Endodermal cell (in vitro differentiated cells): Measurements from ENCODE around the gene SURF2. TPM values are rescaled to one million over a fixed set of nuclear protein-coding genes. Genes with fewer than 3 reads are reported as not detected.
A peak's percentile ranks its signal among the peaks of the same experiment; 100 is the strongest.

Experiments used
- DNase-seq: peaks from one replicate; pipeline ENCODE4 v3.0.0-alpha.2; 2017
- H3K27ac ChIP-seq: 2 replicates; pipeline ENCODE4 v1.5.1; 2013; ENCODE audit warnings: mild to moderate bottlenecking, low read depth, low read length, moderate library complexity
- H3K27me3 ChIP-seq: 2 replicates; pipeline ENCODE4 v1.6.1; 2013; ENCODE audit warnings: mild to moderate bottlenecking, low read length, moderate library complexity; ENCODE audit not compliant: insufficient read depth, control insufficient read depth, poor library complexity, severe bottlenecking
- H3K36me3 ChIP-seq: 2 replicates; pipeline ENCODE4 v1.7.0; 2013; ENCODE audit warnings: mild to moderate bottlenecking, low read length, moderate library complexity; ENCODE audit not compliant: control insufficient read depth, insufficient read depth
- H3K4me1 ChIP-seq: one replicate; pipeline ENCODE4 v1.7.0; 2013; ENCODE audit warnings: low read length; ENCODE audit not compliant: control insufficient read depth, insufficient read depth
- H3K4me3 ChIP-seq: 2 replicates; pipeline ENCODE4 v1.5.1; 2013; ENCODE audit warnings: mild to moderate bottlenecking, low read length, moderate library complexity
- H3K9ac ChIP-seq: 2 replicates; pipeline ENCODE4 v1.6.1; 2013; ENCODE audit warnings: mild to moderate bottlenecking, low read length, moderate library complexity; ENCODE audit not compliant: poor library complexity, severe bottlenecking; ENCODE audit errors: extremely low read depth
- H3K9me3 ChIP-seq: 2 replicates; pipeline ENCODE4 v1.6.1; 2013; ENCODE audit warnings: mild to moderate bottlenecking, low read length, moderate library complexity; ENCODE audit not compliant: control insufficient read depth
- H3K27ac Mint-ChIP-seq: 2 replicates; pipeline ENCODE4 v1.8.0; 2020; ENCODE audit warnings: mixed read lengths
- H3K27me3 Mint-ChIP-seq: 2 replicates; pipeline ENCODE4 v1.8.0; 2021; ENCODE audit warnings: mild to moderate bottlenecking, mixed read lengths; ENCODE audit not compliant: insufficient read depth
- H3K36me3 Mint-ChIP-seq: 2 replicates; pipeline ENCODE4 v1.8.0; 2020; ENCODE audit warnings: low read depth, mixed read lengths
- H3K4me1 Mint-ChIP-seq: 2 replicates; pipeline ENCODE4 v1.8.0; 2020; ENCODE audit warnings: mixed read lengths
- H3K4me3 Mint-ChIP-seq: 2 replicates; pipeline ENCODE4 v1.8.0; 2020; ENCODE audit warnings: mild to moderate bottlenecking, moderate library complexity, mixed read lengths
- H3K9me3 Mint-ChIP-seq: 2 replicates; pipeline ENCODE4 v1.8.0; 2020; ENCODE audit warnings: mild to moderate bottlenecking, mixed read lengths
- CTCF ChIP-seq: fragments of 200-600 bp; sonication (generic); conservative IDR thresholded peaks from 2 replicates; pipeline ENCODE4 v1.5.0; 2021; ENCODE audit warnings: antibody characterized with exemption, mild to moderate bottlenecking
- WGBS, 2 experiments: methylation state at CpG; one replicate each; pipeline versions ENCODE4 v1.1.5 to v1.1.7; 2013; ENCODE audit warnings: missing lambda C conversion rate in 2 of 2, mixed read lengths in 1 of 2; ENCODE audit not compliant: insufficient coverage in 1 of 2, insufficient read length in 1 of 2; 5-methylcytosine and 5-hydroxymethylcytosine counted together
- total RNA-seq, 2 donors: library from RNA; stranded (reverse); fragmentation: NEBNext Ultra II Directional in 1 of 2; extraction: Animal tissue kit (Norgen Biotek cat#: 25700) in 1 of 2; gene quantifications; 2 replicates in 1 of 2; 3 replicates in 1 of 2; pipeline ENCODE4 v1.2.1, GENCODE V29; 2021

Gene SURF2
- total RNA-seq, 2 donors from 2014 or later = 18.0 to 25.9 TPM

- H3K4me1 ChIP-seq = peaks cover 18% of the 10 kb centered on the region
- no peak for DNase-seq
- H3K36me3 ChIP-seq = peaks cover 65% of the 10 kb centered on the region
- peaks cover 41% of the 10 kb centered on the region for H3K36me3 Mint-ChIP-seq
- peak; percentile 15 for TF ChIP-seq CTCF
- WGBS, 2 experiments = 87 to 90% methylated on average over 9 to 12 of the region's 12 CpGs
- H3K4me3 Mint-ChIP-seq = no peak overlapping the region
- no peak overlapping the region for H3K4me3 ChIP-seq
- H3K4me1 Mint-ChIP-seq = peaks cover 43% of the 10 kb centered on the region
- no peaks in the 10 kb centered on the region for H3K9me3 ChIP-seq
- no peaks in the 10 kb centered on the region for H3K27me3 Mint-ChIP-seq
- no peaks in the 10 kb centered on the region for H3K27me3 ChIP-seq
- no peak overlapping the region for H3K27ac ChIP-seq
- peak overlapping the region; percentile 16 for H3K27ac Mint-ChIP-seq
- H3K9ac ChIP-seq = no peak overlapping the region
- H3K9me3 Mint-ChIP-seq = no peaks in the 10 kb centered on the region
Observed at GRCh38 chr9:133371261-133371711, 14.9 kb downstream of the SURF2 start.

GRCh38 chr9:133372144-133372543 lies 15.8 kb downstream of the SURF2 start:
- H3K4me1 Mint-ChIP-seq = peaks cover 43% of the 10 kb centered on the region
- H3K4me3 Mint-ChIP-seq = no peak overlapping the region
- H3K27me3 Mint-ChIP-seq = peaks cover 3% of the 10 kb centered on the region
- Histone ChIP-seq H3K36me3 (peaks cover 57% of the 10 kb centered on the region), H3K9ac (no peak overlapping the region), H3K4me1 (peaks cover 18% of the 10 kb centered on the region), H3K27ac (no peak overlapping the region), H3K4me3 (no peak overlapping the region), H3K27me3 (no peaks in the 10 kb centered on the region), H3K9me3 (no peaks in the 10 kb centered on the region)
- DNase-seq = no peak
- H3K36me3 Mint-ChIP-seq = peaks cover 33% of the 10 kb centered on the region
- peak overlapping the region; percentile 57 for H3K27ac Mint-ChIP-seq
- no peak for TF ChIP-seq CTCF
- 95 to 100% methylated on average over 7 of the region's 7 CpGs for WGBS, 2 experiments
- H3K9me3 Mint-ChIP-seq = peaks cover 4% of the 10 kb centered on the region

- Histone ChIP-seq H3K36me3 (peaks cover 37% of the 10 kb centered on the region), H3K4me3 (peak overlapping the region; percentile 91), H3K27me3 (no peaks in the 10 kb centered on the region), H3K4me1 (peaks cover 18% of the 10 kb centered on the region), H3K9ac (peak overlapping the region; percentile 97), H3K9me3 (no peaks in the 10 kb centered on the region), H3K27ac (no peak overlapping the region)
- Mint-ChIP-seq H3K27ac (peak overlapping the region; percentile 97), H3K27me3 (peaks cover 11% of the 10 kb centered on the region), H3K36me3 (peaks cover 18% of the 10 kb centered on the region), H3K9me3 (peaks cover 9% of the 10 kb centered on the region), H3K4me3 (peak overlapping the region; percentile 94), H3K4me1 (peaks cover 36% of the 10 kb centered on the region)
- TF ChIP-seq CTCF = no peak
- WGBS, 2 experiments = 43 to 48% methylated on average over 7 to 12 of the region's 12 CpGs
- DNase-seq = no peak
Observed at GRCh38 chr9:133374612-133375115, 18.3 kb downstream of the SURF2 start.
